H1 (cell line): ENCODE data around the gene HINT3. TPM values are rescaled to one million over a fixed set of nuclear protein-coding genes. Genes with fewer than 3 reads are reported as not detected.

Experiments used
- BRCA1 ChIP-seq: IDR thresholded peaks from 2 replicates; pipeline ENCODE4 v1.6.1; 2012; ENCODE audit warnings: low read depth, low read length, improper control_type of control experiment
- CHD7 ChIP-seq: fragments of 300-600 bp; sonication (generic); IDR thresholded peaks from 2 replicates; pipeline ENCODE4 v1.7.1; 2012; ENCODE audit warnings: low read length, moderate library complexity, mild to moderate bottlenecking, inconsistent platforms; ENCODE audit not compliant: insufficient replicate concordance
- EP300 ChIP-seq, 2 experiments: IDR thresholded peaks; 1 replicate in 1 of 2; 2 replicates in 1 of 2; pipeline ENCODE4 v1.6.1; 2011 to 2012; ENCODE audit warnings: low read depth in 2 of 2, low read length in 2 of 2, mild to moderate bottlenecking in 2 of 2, borderline replicate concordance in 1 of 2, inconsistent platforms in 1 of 2, moderate library complexity in 1 of 2
- EZH2 ChIP-seq: fragments of 200-600 bp; sonication (generic); IDR thresholded peaks from 2 replicates; pipeline ENCODE4 v1.7.1; 2012; ENCODE audit warnings: low read depth, mild to moderate bottlenecking, moderate library complexity, low read length, inconsistent platforms; ENCODE audit not compliant: severe bottlenecking
- SAP30 ChIP-seq: fragments of 300-600 bp; sonication (generic); IDR thresholded peaks from 2 replicates; pipeline ENCODE4 v1.7.1; 2012; ENCODE audit warnings: low read length, moderate library complexity, mild to moderate bottlenecking, inconsistent platforms; ENCODE audit not compliant: insufficient read depth, insufficient replicate concordance
- polyA plus RNA-seq, 7 experiments: library from polyadenylated mRNA; depleted of rRNA in 3 of 7; stranded (reverse) in 5 of 7; unstranded in 2 of 7; fragments of >200 nt in 5 of 7; fragments of 200-250 nt in 2 of 7; gene quantifications; 1 replicate in 5 of 7; 2 replicates in 1 of 7; 4 replicates in 1 of 7; pipeline versions ENCODE4 v1.2.1 to v1.2.3, GENCODE V29; 2011 to 2013; ENCODE audit warnings: missing spikeins in 2 of 7, mixed read lengths in 2 of 7
- total RNA-seq: library from RNA; stranded (reverse); fragmentation: NEBNext Ultra II Directional; extraction: Animal tissue kit (Norgen Biotek cat#: 25700); gene quantifications from 2 replicates; pipeline ENCODE4 v1.2.1, GENCODE V29; 2021

The HINT3 gene
- total and polyA plus RNA-seq, 2 of the 8 experiments (the other 6 are each of a cell fraction or from before 2014, with no cell fraction given), result 1.2 to 7.8 TPM

DNA sequence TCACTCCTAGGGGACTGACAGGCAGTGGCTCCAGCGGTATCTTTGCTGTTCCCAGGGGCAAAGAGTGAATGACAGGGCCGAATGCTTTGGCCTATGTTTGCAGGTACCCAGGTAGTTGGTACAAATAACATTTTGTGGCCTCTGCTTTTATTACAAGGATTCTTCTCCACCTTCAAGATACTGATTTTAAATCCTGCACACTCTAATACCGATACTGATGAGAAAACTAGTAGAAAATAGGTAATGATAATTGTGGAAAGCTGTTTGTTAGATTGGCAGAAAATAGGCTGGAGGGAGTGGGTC lies 772 bp downstream of the HINT3 start (continued):
- no peak for TF ChIP-seq CHD7
- peak; percentile 88 for TF ChIP-seq SAP30
- no peak for TF ChIP-seq EZH2
- TF ChIP-seq BRCA1, result no peak
- no peak for TF ChIP-seq EP300 (IDR thresholded peaks at IDR 0.05; ENCODE audit: borderline replicate concordance in 1 of 2, low read depth in 2 of 2, low read length in 2 of 2)
